ENCODE data around the gene OR2V2.

- no peak for TF ChIP-seq ZNF8 (CRISPR knock-in tag; IDR thresholded peaks at IDR 0.05)
- TF ChIP-seq, protein P1, sequence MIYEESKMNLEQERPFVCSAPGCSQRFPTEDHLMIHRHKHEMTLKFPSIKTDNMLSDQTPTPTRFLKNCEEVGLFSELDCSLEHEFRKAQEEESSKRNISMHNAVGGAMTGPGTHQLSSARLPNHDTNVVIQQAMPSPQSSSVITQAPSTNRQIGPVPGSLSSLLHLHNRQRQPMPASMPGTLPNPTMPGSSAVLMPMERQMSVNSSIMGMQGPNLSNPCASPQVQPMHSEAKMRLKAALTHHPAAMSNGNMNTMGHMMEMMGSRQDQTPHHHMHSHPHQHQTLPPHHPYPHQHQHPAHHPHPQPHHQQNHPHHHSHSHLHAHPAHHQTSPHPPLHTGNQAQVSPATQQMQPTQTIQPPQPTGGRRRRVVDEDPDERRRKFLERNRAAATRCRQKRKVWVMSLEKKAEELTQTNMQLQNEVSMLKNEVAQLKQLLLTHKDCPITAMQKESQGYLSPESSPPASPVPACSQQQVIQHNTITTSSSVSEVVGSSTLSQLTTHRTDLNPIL (CRISPR knock-in tag; IDR thresholded peaks at IDR 0.05; ENCODE audit: low read depth) = no peak
- TF ChIP-seq ARNTL (CRISPR knock-in tag; IDR thresholded peaks at IDR 0.05; ENCODE audit: borderline replicate concordance, low read depth) = no peak
- TF ChIP-seq ESRRG (CRISPR knock-in tag; IDR thresholded peaks at IDR 0.05) = no peak
- TF ChIP-seq ISL1 (CRISPR knock-in tag; IDR thresholded peaks at IDR 0.05) = no peak
- TF ChIP-seq PATZ1 (CRISPR knock-in tag; IDR thresholded peaks at IDR 0.05; ENCODE audit: borderline replicate concordance) = no peak
- TF ChIP-seq GLIS3 (CRISPR knock-in tag; IDR thresholded peaks at IDR 0.05) = no peak
- TF ChIP-seq, protein P2, sequence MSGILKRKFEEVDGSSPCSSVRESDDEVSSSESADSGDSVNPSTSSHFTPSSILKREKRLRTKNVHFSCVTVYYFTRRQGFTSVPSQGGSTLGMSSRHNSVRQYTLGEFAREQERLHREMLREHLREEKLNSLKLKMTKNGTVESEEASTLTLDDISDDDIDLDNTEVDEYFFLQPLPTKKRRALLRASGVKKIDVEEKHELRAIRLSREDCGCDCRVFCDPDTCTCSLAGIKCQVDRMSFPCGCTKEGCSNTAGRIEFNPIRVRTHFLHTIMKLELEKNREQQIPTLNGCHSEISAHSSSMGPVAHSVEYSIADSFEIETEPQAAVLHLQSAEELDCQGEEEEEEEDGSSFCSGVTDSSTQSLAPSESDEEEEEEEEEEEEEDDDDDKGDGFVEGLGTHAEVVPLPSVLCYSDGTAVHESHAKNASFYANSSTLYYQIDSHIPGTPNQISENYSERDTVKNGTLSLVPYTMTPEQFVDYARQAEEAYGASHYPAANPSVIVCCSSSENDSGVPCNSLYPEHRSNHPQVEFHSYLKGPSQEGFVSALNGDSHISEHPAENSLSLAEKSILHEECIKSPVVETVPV (CRISPR knock-in tag; IDR thresholded peaks at IDR 0.05) = no peak
- no peak for TF ChIP-seq ZFP3 (CRISPR knock-in tag; IDR thresholded peaks at IDR 0.05)
- TF ChIP-seq SNAI2 (CRISPR knock-in tag; IDR thresholded peaks at IDR 0.05) = no peak
- TF ChIP-seq PPARA (CRISPR knock-in tag; IDR thresholded peaks at IDR 0.05; ENCODE audit: borderline replicate concordance) = no peak
- no peak for TF ChIP-seq RARB (CRISPR knock-in tag; IDR thresholded peaks at IDR 0.05)
Measured at GRCh38 chr5:181204826-181205760, 57.7 kb downstream of the OR2V2 start, which contains the start of gene TRIM7.
